DMS79 (cell line): ENCODE measurements around the gene FEN1.

ENCODE experiments used
- DNase-seq: peaks from one replicate; lab custom pipeline; 2025; lab: John Stamatoyannopoulos, UW

FEN1 gene

DNA sequence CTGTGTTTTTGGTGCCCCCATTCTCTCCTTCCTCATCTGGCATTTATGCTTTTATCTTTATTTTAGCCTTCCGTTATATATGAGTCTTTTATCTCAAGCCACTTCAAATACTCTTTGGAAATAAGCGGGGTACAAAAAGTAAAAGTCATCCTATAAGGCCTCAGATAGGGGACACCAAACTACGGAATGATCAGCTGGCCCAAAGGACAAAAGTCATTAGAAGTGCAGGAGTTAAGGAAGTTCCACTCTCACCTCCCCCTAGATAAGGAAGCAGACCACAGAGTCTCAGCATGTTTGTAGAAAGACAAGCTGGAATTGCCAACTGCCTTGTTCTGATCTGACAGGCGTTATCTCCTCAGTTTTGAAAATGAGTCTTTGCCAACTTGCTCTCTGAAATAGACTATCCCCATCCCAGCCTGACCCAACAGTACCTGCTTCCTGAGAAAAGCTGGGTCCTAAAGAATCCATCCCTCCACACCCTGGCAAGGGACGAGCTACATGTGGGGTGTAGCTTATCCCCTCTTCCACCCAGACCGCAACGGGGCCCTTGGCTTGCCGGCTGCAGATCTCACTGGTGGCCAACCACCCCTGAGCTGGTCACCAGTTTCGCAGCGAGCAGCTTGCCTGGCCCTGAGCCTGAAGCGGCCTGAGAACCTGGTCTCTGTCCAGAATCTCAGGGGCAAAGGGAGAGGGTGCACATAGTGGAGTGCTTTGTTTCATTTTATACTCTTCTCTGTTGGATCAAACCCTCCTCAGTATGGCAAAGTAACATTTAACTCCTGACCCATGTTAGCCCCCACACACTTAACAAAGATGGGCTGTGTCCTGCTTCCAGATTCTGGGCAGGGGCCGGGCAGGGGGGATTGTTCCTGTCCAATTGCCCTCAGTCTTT lies 49.2 kb downstream of the FEN1 start:
- DNase-seq = no peak

GRCh38 chr11:61842528-61842820 lies 49.8 kb downstream of the FEN1 start:
- no peak for DNase-seq

DNA sequence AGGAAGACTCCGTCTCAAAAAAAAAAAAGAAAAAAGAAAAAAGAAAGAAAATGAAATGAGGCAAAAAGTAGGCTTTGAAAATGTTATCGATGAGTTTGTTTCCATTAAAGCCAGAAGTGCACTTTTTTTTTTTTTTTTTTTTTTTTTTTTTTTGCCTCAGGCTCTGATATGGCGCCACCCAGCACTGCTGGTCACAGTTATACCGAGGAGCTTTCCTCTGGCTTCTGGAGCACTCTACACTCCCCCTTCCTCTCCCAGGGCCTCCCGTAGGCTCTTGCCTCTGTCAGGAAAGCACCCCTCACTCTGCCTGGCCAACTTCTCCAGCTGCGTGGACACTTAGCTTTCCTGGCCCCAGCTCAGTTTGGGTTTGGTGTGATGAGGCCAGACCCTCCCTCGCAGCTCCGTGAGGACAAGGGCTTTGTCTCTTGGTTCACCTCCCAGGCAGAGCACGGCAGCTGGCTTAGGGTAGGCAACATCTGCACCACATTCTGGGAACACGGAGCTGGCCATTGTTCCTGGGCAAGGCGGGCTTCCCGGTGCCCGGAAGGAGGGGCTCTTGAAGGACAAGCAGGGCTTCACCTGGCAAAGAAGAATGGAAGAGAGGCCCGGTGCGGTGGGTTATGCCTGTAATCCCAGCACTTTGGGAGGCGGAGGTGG lies 52.3 kb downstream of the FEN1 start:
- no peak for DNase-seq

DNA sequence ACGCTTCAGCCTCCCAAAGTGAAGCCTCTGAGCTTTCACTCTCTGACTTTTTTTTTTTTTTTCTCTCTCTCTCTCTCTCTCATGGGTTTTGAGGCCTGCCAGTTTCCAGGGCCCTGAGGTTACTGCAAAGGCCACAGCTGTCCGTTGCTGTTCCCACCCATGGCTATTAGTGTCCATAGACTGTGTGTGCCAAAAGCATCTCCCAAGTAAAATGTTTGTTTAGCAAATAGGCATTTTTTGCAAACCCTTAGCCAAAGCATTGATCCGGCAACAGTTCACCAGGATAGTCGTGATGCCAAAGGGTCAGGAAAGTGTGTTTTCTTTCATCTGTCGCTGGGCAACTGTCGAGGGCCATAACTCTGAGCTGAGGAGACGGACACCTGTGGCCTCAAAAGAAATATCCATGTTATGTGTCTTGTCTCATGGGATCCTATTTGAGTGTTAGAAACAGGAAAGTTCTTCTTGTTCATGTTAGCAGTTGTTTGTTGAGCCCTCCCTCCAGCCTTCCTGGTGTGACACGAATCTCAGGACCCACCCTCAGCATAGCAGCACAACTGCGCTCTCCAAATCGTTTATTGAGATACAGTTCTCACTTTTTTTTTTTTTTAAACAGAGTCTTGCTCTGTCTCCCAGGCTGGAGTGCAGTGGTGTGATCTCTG lies 53.8 kb downstream of the FEN1 start:
- DNase-seq = no peak
